ENCODE data around the gene IGFBP4. TPM values are rescaled to one million over a fixed set of nuclear protein-coding genes. Genes with fewer than 3 reads are reported as not detected.

The IGFBP4 gene
- total and polyA plus RNA-seq, 2 of the 13 experiments (the other 11 are each of a cell fraction or from before 2014, with no cell fraction given), result 4.1 to 49.0 TPM

DNA sequence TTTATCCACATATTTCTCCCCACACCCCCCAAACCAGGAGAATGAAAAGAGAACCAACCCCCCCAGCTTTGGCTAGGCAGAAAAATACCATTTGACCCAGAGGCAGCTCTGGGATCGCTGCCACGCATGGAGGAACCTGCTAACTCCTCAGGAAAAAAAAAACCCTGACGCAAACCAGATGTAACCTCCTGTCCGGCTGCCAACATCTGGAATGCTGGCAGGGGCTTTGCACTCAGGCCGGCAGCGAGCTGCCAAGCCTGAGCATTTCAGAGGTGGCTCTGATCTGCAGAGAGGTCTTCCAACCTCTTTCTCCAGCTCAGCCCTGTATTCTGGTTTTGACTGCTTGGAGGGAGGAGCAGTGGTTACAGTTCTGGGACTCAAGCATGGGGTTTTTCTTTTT, 8.2 kb downstream of the IGFBP4 start:
- Histone ChIP-seq H3K4me3 (replicated peaks in 1 of 3; ENCODE audit: insufficient read depth in 1 of 3, low read depth in 2 of 3, low read length in 3 of 3) (no peak overlapping the region), H3K4me2 (ENCODE audit: low read depth, low read length) (no peak overlapping the region), H3K9ac (ENCODE audit: insufficient read depth, low read depth, low read length) (no peak overlapping the region), H3K4me1 (ENCODE audit: insufficient read depth, low read length) (peaks cover 39% of the 10 kb centered on the region), H3K27me3 (ENCODE audit: control insufficient read depth in 1 of 2, insufficient read depth in 2 of 2, low read length in 2 of 2) (no peaks in the 10 kb centered on the region), H4K20me1 (ENCODE audit: insufficient read depth, low read length) (no peaks in the 10 kb centered on the region), H3K36me3 (replicated peaks in 1 of 2; ENCODE audit: control insufficient read depth in 1 of 2, insufficient read depth in 2 of 2, low read length in 2 of 2) (peaks cover 0 to 8% of the 10 kb centered on the region in 2 experiments; a peak in 3 of 5 replicates), H3K79me2 (ENCODE audit: insufficient read depth, low read length) (no peaks in the 10 kb centered on the region), H3K9me3 (ENCODE audit: low read length) (no peaks in the 10 kb centered on the region), H3K27ac (ENCODE audit: extremely low read length, insufficient read depth, low read length) (no peak overlapping the region), H2AFZ (ENCODE audit: low read length) (no peak overlapping the region)
- no peak for TF ChIP-seq IKZF1 (IDR thresholded peaks at IDR 0.05)
- TF ChIP-seq, protein P1, sequence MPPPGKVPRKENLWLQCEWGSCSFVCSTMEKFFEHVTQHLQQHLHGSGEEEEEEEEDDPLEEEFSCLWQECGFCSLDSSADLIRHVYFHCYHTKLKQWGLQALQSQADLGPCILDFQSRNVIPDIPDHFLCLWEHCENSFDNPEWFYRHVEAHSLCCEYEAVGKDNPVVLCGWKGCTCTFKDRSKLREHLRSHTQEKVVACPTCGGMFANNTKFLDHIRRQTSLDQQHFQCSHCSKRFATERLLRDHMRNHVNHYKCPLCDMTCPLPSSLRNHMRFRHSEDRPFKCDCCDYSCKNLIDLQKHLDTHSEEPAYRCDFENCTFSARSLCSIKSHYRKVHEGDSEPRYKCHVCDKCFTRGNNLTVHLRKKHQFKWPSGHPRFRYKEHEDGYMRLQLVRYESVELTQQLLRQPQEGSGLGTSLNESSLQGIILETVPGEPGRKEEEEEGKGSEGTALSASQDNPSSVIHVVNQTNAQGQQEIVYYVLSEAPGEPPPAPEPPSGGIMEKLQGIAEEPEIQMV (CRISPR knock-in tag; IDR thresholded peaks at IDR 0.05; ENCODE audit: low read depth), result no peak
- TF ChIP-seq AGO2 (optimal IDR thresholded peaks at IDR 0.05; ENCODE audit: low read depth, low read length), result no peak
- TF ChIP-seq ZFP62 (CRISPR knock-in tag; IDR thresholded peaks at IDR 0.05), result no peak
- no peak for TF ChIP-seq NCOA2 (CRISPR knock-in tag; IDR thresholded peaks at IDR 0.05)
- BruUV-seq (replicated peaks), result no TSS peak
- WGBS (ENCODE audit: low lambda C conversion rate), result 97% methylated on average over 6 of the region's 6 CpGs
- in situ Hi-C loops (cut with HindIII; ENCODE audit: extremely low pct_ligation_motif_present, low pct_unique_long_range_greater_than_20kb) (no loop called here), intact Hi-C loops (cut with micrococcal nuclease; ENCODE audit: unreplicated experiment) (no loop called here)
- DNase-seq (ENCODE audit: low spot score) (no peak), FAIRE-seq (no peak), ATAC-seq (no peak)
- POLR2A ChIA-PET, result interaction anchor here (0.7 kb wide), 1 partner anchor 8 kb away, joined by 3 read pairs; the partner anchor contains the start of gene IGFBP4
- CTCF ChIA-PET (ENCODE audit: low intra/inter-chr PET ratio, low total read pairs), result interaction anchor here (2.6 kb wide), 1 partner anchor 10 kb away, joined by 15 read pairs; no protein-coding TSS in a partner anchor

- in situ Hi-C loops (cut with HindIII; ENCODE audit: extremely low pct_ligation_motif_present, low pct_unique_long_range_greater_than_20kb) (no loop called here), intact Hi-C loops (cut with micrococcal nuclease; ENCODE audit: unreplicated experiment) (no loop called here)
- H3K27ac ChIP-seq (ENCODE audit: extremely low read length, insufficient read depth, low read length), result no peak overlapping the region
- TF ChIP-seq PTBP1 (IDR thresholded peaks at IDR 0.05; ENCODE audit: low read depth, low read length, poor library complexity, severe bottlenecking) (no peak), ZNF335 (CRISPR knock-in tag; IDR thresholded peaks at IDR 0.05) (no peak), NCOA5 (CRISPR knock-in tag; IDR thresholded peaks at IDR 0.05) (no peak), MED8 (CRISPR knock-in tag; IDR thresholded peaks at IDR 0.05; ENCODE audit: insufficient replicate concordance) (no peak), ZNF605 (CRISPR knock-in tag; IDR thresholded peaks at IDR 0.05) (no peak)
- TF ChIP-seq, protein P2, sequence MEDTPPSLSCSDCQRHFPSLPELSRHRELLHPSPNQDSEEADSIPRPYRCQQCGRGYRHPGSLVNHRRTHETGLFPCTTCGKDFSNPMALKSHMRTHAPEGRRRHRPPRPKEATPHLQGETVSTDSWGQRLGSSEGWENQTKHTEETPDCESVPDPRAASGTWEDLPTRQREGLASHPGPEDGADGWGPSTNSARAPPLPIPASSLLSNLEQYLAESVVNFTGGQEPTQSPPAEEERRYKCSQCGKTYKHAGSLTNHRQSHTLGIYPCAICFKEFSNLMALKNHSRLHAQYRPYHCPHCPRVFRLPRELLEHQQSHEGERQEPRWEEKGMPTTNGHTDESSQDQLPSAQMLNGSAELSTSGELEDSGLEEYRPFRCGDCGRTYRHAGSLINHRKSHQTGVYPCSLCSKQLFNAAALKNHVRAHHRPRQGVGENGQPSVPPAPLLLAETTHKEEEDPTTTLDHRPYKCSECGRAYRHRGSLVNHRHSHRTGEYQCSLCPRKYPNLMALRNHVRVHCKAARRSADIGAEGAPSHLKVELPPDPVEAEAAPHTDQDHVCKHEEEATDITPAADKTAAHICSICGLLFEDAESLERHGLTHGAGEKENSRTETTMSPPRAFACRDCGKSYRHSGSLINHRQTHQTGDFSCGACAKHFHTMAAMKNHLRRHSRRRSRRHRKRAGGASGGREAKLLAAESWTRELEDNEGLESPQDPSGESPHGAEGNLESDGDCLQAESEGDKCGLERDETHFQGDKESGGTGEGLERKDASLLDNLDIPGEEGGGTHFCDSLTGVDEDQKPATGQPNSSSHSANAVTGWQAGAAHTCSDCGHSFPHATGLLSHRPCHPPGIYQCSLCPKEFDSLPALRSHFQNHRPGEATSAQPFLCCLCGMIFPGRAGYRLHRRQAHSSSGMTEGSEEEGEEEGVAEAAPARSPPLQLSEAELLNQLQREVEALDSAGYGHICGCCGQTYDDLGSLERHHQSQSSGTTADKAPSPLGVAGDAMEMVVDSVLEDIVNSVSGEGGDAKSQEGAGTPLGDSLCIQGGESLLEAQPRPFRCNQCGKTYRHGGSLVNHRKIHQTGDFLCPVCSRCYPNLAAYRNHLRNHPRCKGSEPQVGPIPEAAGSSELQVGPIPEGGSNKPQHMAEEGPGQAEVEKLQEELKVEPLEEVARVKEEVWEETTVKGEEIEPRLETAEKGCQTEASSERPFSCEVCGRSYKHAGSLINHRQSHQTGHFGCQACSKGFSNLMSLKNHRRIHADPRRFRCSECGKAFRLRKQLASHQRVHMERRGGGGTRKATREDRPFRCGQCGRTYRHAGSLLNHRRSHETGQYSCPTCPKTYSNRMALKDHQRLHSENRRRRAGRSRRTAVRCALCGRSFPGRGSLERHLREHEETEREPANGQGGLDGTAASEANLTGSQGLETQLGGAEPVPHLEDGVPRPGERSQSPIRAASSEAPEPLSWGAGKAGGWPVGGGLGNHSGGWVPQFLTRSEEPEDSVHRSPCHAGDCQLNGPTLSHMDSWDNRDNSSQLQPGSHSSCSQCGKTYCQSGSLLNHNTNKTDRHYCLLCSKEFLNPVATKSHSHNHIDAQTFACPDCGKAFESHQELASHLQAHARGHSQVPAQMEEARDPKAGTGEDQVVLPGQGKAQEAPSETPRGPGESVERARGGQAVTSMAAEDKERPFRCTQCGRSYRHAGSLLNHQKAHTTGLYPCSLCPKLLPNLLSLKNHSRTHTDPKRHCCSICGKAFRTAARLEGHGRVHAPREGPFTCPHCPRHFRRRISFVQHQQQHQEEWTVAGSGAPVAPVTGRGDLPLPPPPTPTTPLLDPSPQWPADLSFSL (CRISPR knock-in tag; IDR thresholded peaks at IDR 0.05), result 0 out of 2 replicates have a peak, but pooled peaks have one; percentile 36
These were observed 9.1 kb downstream of the IGFBP4 start for GRCh38 chr17:40452216-40452787.

More at GRCh38 chr17:40452216-40452787, 9.1 kb downstream of the IGFBP4 start:
- H3K4me2 ChIP-seq (ENCODE audit: low read depth, low read length), result no peak overlapping the region
- ChIA-PET CTCF (ENCODE audit: low intra/inter-chr PET ratio, low total read pairs) (no interaction called here), POLR2A (no interaction called here)
- no peak overlapping the region for H3K9ac ChIP-seq (ENCODE audit: insufficient read depth, low read depth, low read length)
- H2AFZ ChIP-seq (ENCODE audit: low read length), result no peak overlapping the region
- peaks cover 30% of the 10 kb centered on the region for H3K4me1 ChIP-seq (ENCODE audit: insufficient read depth, low read length)
- no peaks in the 10 kb centered on the region for H3K27me3 ChIP-seq (ENCODE audit: control insufficient read depth in 1 of 2, insufficient read depth in 2 of 2, low read length in 2 of 2)
- H3K36me3 ChIP-seq (replicated peaks in 1 of 2; ENCODE audit: control insufficient read depth in 1 of 2, insufficient read depth in 2 of 2, low read length in 2 of 2), result peaks cover 0 to 10% of the 10 kb centered on the region in 2 experiments; a peak in 3 of 5 replicates
- H3K4me3 ChIP-seq (replicated peaks in 1 of 3; ENCODE audit: insufficient read depth in 1 of 3, low read depth in 2 of 3, low read length in 3 of 3), result no peak overlapping the region
- ATAC-seq (no peak), DNase-seq (ENCODE audit: low spot score) (no peak), FAIRE-seq (no peak)
- no peaks in the 10 kb centered on the region for H3K79me2 ChIP-seq (ENCODE audit: insufficient read depth, low read length)
- H4K20me1 ChIP-seq (ENCODE audit: insufficient read depth, low read length), result no peaks in the 10 kb centered on the region
- 75% methylated on average over 7 of the region's 7 CpGs for WGBS (ENCODE audit: low lambda C conversion rate)
- H3K9me3 ChIP-seq (ENCODE audit: low read length), result no peaks in the 10 kb centered on the region
- BruUV-seq (replicated peaks), result no TSS peak

Measured in HepG2 (cell line).